Kidney epithelial cell (primary cell): ENCODE results near the gene HOXA4. TPM values are rescaled to one million over a fixed set of nuclear protein-coding genes. Genes with fewer than 3 reads are reported as not detected.

Experiments used
- DNase-seq: peaks from one replicate; pipeline ENCODE4 v3.0.0-alpha.2; 2010; ENCODE audit warnings: low read depth
- H3K27me3 ChIP-seq: 2 replicates; pipeline ENCODE4 v1.6.0; 2011; ENCODE audit warnings: low read length; ENCODE audit not compliant: control insufficient read depth, insufficient read depth
- H3K36me3 ChIP-seq: 2 replicates; pipeline ENCODE4 v1.5.1; 2011; ENCODE audit warnings: low read length; ENCODE audit not compliant: control insufficient read depth, insufficient read depth
- H3K4me3 ChIP-seq: 2 replicates; pipeline ENCODE4 v1.5.1; 2011; ENCODE audit warnings: low read depth, mild to moderate bottlenecking, control low read depth, low read length
- CTCF ChIP-seq: IDR thresholded peaks from 2 replicates; pipeline ENCODE4 v1.5.1; 2011; ENCODE audit warnings: mild to moderate bottlenecking, moderate library complexity, low read length, control low read depth, inconsistent platforms; ENCODE audit not compliant: insufficient read depth, poor library complexity, severe bottlenecking
- total RNA-seq: library from RNA; depleted of rRNA; stranded (reverse); fragments of >200 nt; gene quantifications from 2 replicates; pipeline ENCODE4 v1.2.3, GENCODE V29; 2015

HOXA4 gene
- total RNA-seq, 1 donor from 2014 or later = 7.4 TPM

- Histone ChIP-seq H3K36me3 (peaks cover 3% of the 10 kb centered on the region), H3K27me3 (no peaks in the 10 kb centered on the region), H3K4me3 (peak overlapping the region; percentile 74)
- no peak for TF ChIP-seq CTCF
- no peak for DNase-seq
Observed at GRCh38 chr7:27118580-27118979, 12.0 kb downstream of the HOXA4 start.

- TF ChIP-seq CTCF = no peak
- Histone ChIP-seq H3K36me3 (peaks cover 3% of the 10 kb centered on the region), H3K27me3 (no peaks in the 10 kb centered on the region), H3K4me3 (peak overlapping the region; percentile 74)
- DNase-seq = no peak
Observed at GRCh38 chr7:27117887-27118491, 12.6 kb downstream of the HOXA4 start.

GRCh38 chr7:27116962-27117886 lies 13.3 kb downstream of the HOXA4 start:
- no peaks in the 10 kb centered on the region for H3K27me3 ChIP-seq

GRCh38 chr7:27116031-27116961 lies 14.3 kb downstream of the HOXA4 start:
- peaks cover 3% of the 10 kb centered on the region for H3K36me3 ChIP-seq
- no peak for DNase-seq
- no peak for TF ChIP-seq CTCF
- no peaks in the 10 kb centered on the region for H3K27me3 ChIP-seq
- peak overlapping the region; percentile 74 for H3K4me3 ChIP-seq

More at GRCh38 chr7:27116962-27117886, 13.3 kb downstream of the HOXA4 start:
- TF ChIP-seq CTCF = no peak
- peaks cover 3% of the 10 kb centered on the region for H3K36me3 ChIP-seq
- H3K4me3 ChIP-seq = peak overlapping the region; percentile 74
- DNase-seq = no peak

GRCh38 chr7:27115221-27116026 lies 15.1 kb downstream of the HOXA4 start:
- Histone ChIP-seq H3K27me3 (no peaks in the 10 kb centered on the region), H3K4me3 (peak overlapping the region; percentile 74), H3K36me3 (peaks cover 3% of the 10 kb centered on the region)
- no peak for TF ChIP-seq CTCF
- peak; percentile 76 for DNase-seq
